K562 (cell line): ENCODE results near the gene MAP2. TPM values are rescaled to one million over a fixed set of nuclear protein-coding genes. Genes with fewer than 3 reads are reported as not detected.

Experiments
- ATAC-seq: fragments of 200-7000 bp; cut with Tn5 transposase; 3 replicates; pipeline ENCODE4 v1.9.1; 2020; ENCODE audit warnings: moderate library complexity
- BruUV-seq: library from RNA; stranded (reverse); fragments of 400-500 nt; replicated peaks from 2 replicates; lab custom pipeline; 2021; lab: Mats Ljungman, UMichigan
- CTCF ChIA-PET: fragments of 300-600 bp; formaldehyde crosslinking; extraction: SDS; loops from one replicate; lab custom pipeline; 2021; ENCODE audit warnings: low intra/inter-chr PET ratio; lab: Yijun Ruan, JAX
- POLR2A ChIA-PET: fragments of 300-600, 350-650 bp; sonication (Branson Sonifier 250); formaldehyde crosslinking; extraction: SDS; loops from one replicate; lab custom pipeline; 2021; ENCODE audit warnings: antibody characterized with exemption, inconsistent platforms; lab: Yijun Ruan, JAX
- DNase-seq, 4 experiments: peaks; one replicate each; pipeline versions ENCODE4 v3.0.0 to v3.0.0-alpha.2; 2011 to 2018; ENCODE audit warnings: low spot score in 3 of 4, mixed read lengths in 3 of 4; ENCODE audit errors: extremely low read depth in 1 of 4
- FAIRE-seq: peaks from 2 replicates; lab custom pipeline; 2011; peaks lifted over from hg19 to GRCh38; lab: Jason Lieb, UNC
- H2AFZ ChIP-seq: 2 replicates; pipeline ENCODE4 v1.6.0; 2011; ENCODE audit warnings: low read depth, low read length, control low read depth, inconsistent platforms
- H3K27ac ChIP-seq: fragments of 200-600 bp; 3 replicates; pipeline ENCODE4 v1.8.0; 2011; ENCODE audit warnings: low read depth, mild to moderate bottlenecking, control low read depth, inconsistent platforms, low read length, moderate library complexity, mixed read lengths; ENCODE audit errors: extremely low read depth
- H3K27me3 ChIP-seq, 2 experiments: fragments of 300-600 bp in 1 of 2; 2 replicates in 1 of 2; 3 replicates in 1 of 2; pipeline versions ENCODE4 v1.6.0 to v1.8.0; 2011; ENCODE audit warnings: inconsistent platforms in 2 of 2, low read length in 2 of 2, mild to moderate bottlenecking in 1 of 2, mixed read lengths in 1 of 2, moderate library complexity in 1 of 2; ENCODE audit not compliant: control insufficient read depth in 2 of 2, insufficient read depth in 2 of 2
- H3K36me3 ChIP-seq: fragments of 300-600 bp; 3 replicates; pipeline ENCODE4 v1.8.0; 2011; ENCODE audit warnings: mild to moderate bottlenecking, low read length, inconsistent platforms; ENCODE audit not compliant: control insufficient read depth, insufficient read depth
- H3K4me1 ChIP-seq, 2 experiments: fragments of 200-600 bp in 1 of 2; replicated peaks in 1 of 2; 2 replicates in 1 of 2; 3 replicates in 1 of 2; pipeline versions ENCODE4 v1.5.1 to v1.8.0; 2011; ENCODE audit warnings: inconsistent platforms in 2 of 2, low read length in 2 of 2, mild to moderate bottlenecking in 1 of 2, mixed read lengths in 1 of 2, moderate library complexity in 1 of 2; ENCODE audit not compliant: control insufficient read depth in 2 of 2, insufficient read depth in 2 of 2
- H3K4me2 ChIP-seq: 2 replicates; pipeline ENCODE4 v1.6.1; 2011; ENCODE audit warnings: low read length, control low read depth, inconsistent platforms, mixed read lengths; ENCODE audit not compliant: insufficient read depth
- H3K4me3 ChIP-seq: fragments of 200-600 bp; sonication (generic), shearing (Covaris generic); 2 replicates; pipeline ENCODE4 v1.5.1; 2016; ENCODE audit warnings: control low read depth, inconsistent platforms
- H3K79me2 ChIP-seq: fragments of 200-600 bp; 3 replicates; pipeline ENCODE4 v1.8.0; 2011; ENCODE audit warnings: low read length, inconsistent platforms; ENCODE audit not compliant: control insufficient read depth, insufficient read depth
- H3K9ac ChIP-seq, 2 experiments: 2 replicates each; pipeline versions ENCODE4 v1.6.0 to v1.6.1; 2011; ENCODE audit warnings: low read depth in 2 of 2, low read length in 2 of 2, control low read depth in 1 of 2, inconsistent platforms in 1 of 2, mild to moderate bottlenecking in 1 of 2, mixed read lengths in 1 of 2; ENCODE audit not compliant: insufficient read depth in 1 of 2
- H3K9me1 ChIP-seq: one replicate; pipeline ENCODE4 v1.6.0; 2011; ENCODE audit warnings: inconsistent platforms, mild to moderate bottlenecking, low read length, moderate library complexity; ENCODE audit not compliant: control insufficient read depth, insufficient read depth
- H3K9me3 ChIP-seq: replicated peaks from 2 replicates; pipeline ENCODE4 v1.5.1; 2011; ENCODE audit warnings: low read depth, low read length, inconsistent platforms; ENCODE audit not compliant: control insufficient read depth, insufficient read depth
- H4K20me1 ChIP-seq: replicated peaks from 2 replicates; pipeline ENCODE4 v1.6.1; 2011; ENCODE audit warnings: low read length, inconsistent platforms, mixed read lengths; ENCODE audit not compliant: control insufficient read depth, insufficient read depth
- BCOR ChIP-seq: fragments of 450-650 bp; IDR thresholded peaks from 2 replicates; pipeline ENCODE4 v1.6.1; 2016
- L3MBTL2 ChIP-seq: fragments of 450-650 bp; IDR thresholded peaks from 2 replicates; pipeline ENCODE4 v1.6.1; 2016; ENCODE audit warnings: mild to moderate bottlenecking, moderate library complexity
- MCM7 ChIP-seq, 2 experiments: fragments of 450-650 bp; IDR thresholded peaks; 2 replicates each; pipeline ENCODE4 v1.6.1; 2016 to 2018
- PHTF2 ChIP-seq: fragments of 250-450 bp; sonication (Bioruptor Pico); IDR thresholded peaks from 2 replicates; pipeline ENCODE4 v1.5.0; 2021; ENCODE audit warnings: mild to moderate bottlenecking
- PRPF4 ChIP-seq: fragments of 200-400 bp; formaldehyde crosslinking; IDR thresholded peaks from one replicate; pipeline ENCODE4 v1.6.1; 2017; ENCODE audit warnings: low read length, low read depth, mild to moderate bottlenecking; ENCODE audit not compliant: insufficient read depth, poor library complexity, severe bottlenecking
- TBL1XR1 ChIP-seq, 2 experiments: IDR thresholded peaks; 2 replicates each; pipeline ENCODE4 v1.6.1; 2012; ENCODE audit warnings: improper control_type of control experiment in 2 of 2, low read length in 2 of 2, mild to moderate bottlenecking in 1 of 2
- ZFPM2 ChIP-seq: fragments of 250-450 bp; sonication (Bioruptor Pico); IDR thresholded peaks from 2 replicates; pipeline ENCODE4 v1.5.1; 2022; ENCODE audit warnings: mild to moderate bottlenecking
- ZNF197 ChIP-seq: fragments of 200-800 bp; sonication (Bioruptor generic); IDR thresholded peaks from 2 replicates; pipeline ENCODE4 v1.6.1; 2016; ENCODE audit warnings: low read depth, missing genetic modification characterization, missing compliant biosample characterization
- WGBS: fragments of 100-300 bp; shearing (Covaris generic); methylation state at CpG from one replicate; pipeline ENCODE4 v1.1.6; 2016; ENCODE audit warnings: low coverage, mixed read lengths; ENCODE audit not compliant: insufficient coverage; ENCODE audit errors: missing lambda C conversion rate; 5-methylcytosine and 5-hydroxymethylcytosine counted together
- in situ Hi-C: fragments of 300-500 bp; cut with MboI; formaldehyde crosslinking; loops from 4 replicates; pipeline ENCODE4 v1.15.0; 2018; ENCODE audit warnings: inconsistent platforms, mixed read lengths
- intact Hi-C: fragments of 100-400 bp; cut with micrococcal nuclease; formaldehyde crosslinking; loops from 2 replicates; pipeline ENCODE4 v1.14.2; 2022
- polyA plus RNA-seq, 8 experiments: library from polyadenylated mRNA; depleted of rRNA in 4 of 8; stranded (reverse) in 5 of 8; unstranded in 3 of 8; fragments of >200 nt; fragmentation: Nextera tagmentation in 2 of 8; fragmentation: Illumina TruSeq in 1 of 8; extraction: Ambion mirVana in 2 of 8; extraction: Trizol in 1 of 8; gene quantifications; 2 replicates each; pipeline versions ENCODE4 v1.2.1 to v1.2.3, GENCODE V29; 2011 to 2014; ENCODE audit warnings: inconsistent platforms in 1 of 8, missing spikeins in 1 of 8
- total RNA-seq, 7 experiments: library from RNA; depleted of rRNA in 6 of 7; stranded (reverse); fragments of >200 nt in 6 of 7; fragmentation: Illumina TruSeq in 2 of 7; extraction: Trizol in 2 of 7; gene quantifications; 2 replicates each; pipeline versions ENCODE4 v1.2.1 to v1.2.3, GENCODE V29; 2011 to 2021; ENCODE audit warnings: low replicate concordance in 1 of 7

Gene MAP2
- total and polyA plus RNA-seq, 9 of the 15 experiments (the other 6 are each of a cell fraction or from before 2014, with no cell fraction given) = 0.13 TPM; not detected in 8

DNA sequence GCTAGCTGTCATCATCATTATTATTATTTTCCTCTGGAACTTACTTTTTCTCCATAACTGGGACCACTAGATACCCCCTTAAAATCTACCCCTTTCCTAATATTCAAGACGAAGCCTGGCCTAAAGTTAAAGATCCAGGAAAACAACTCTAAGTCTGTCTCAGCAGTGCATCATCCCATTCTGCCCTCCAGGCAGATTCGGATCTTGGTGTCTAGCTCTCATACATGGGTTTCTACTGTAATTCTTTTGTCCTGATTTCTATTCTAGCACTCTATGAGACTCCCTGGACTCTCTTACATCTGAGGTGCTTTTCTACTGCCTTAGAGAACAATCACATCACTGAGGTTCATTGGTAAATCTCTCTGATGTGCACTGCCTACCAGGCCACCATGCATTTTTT is 35.5 kb downstream of the MAP2 start:
- ATAC-seq (no peak), DNase-seq (no peak), FAIRE-seq (no peak)
- H3K4me3 ChIP-seq = no peak overlapping the region
- no peak overlapping the region for H3K27ac ChIP-seq
- H3K27me3 ChIP-seq = no peaks in the 10 kb centered on the region
- in situ Hi-C loops = no loop called here
- WGBS = 0% methylated on average over 2 of the region's 2 CpGs
- POLR2A ChIA-PET = no interaction called here
- no peak overlapping the region for H3K4me2 ChIP-seq
- intact Hi-C loops = no loop called here
- no peak overlapping the region for H3K9ac ChIP-seq
- no peaks in the 10 kb centered on the region for H3K9me3 ChIP-seq
- no peaks in the 10 kb centered on the region for H3K79me2 ChIP-seq
- no TSS peak for BruUV-seq
- no peak for TF ChIP-seq TBL1XR1 (IDR thresholded peaks at IDR 0.05; ENCODE audit: low read length in 2 of 2)
- TF ChIP-seq PRPF4 = no peak
- no peak for TF ChIP-seq L3MBTL2
- TF ChIP-seq ZFPM2 (CRISPR knock-in tag) = no peak
- TF ChIP-seq PHTF2 (CRISPR knock-in tag) = no peak
- TF ChIP-seq ZNF197 (CRISPR knock-in tag) = no peak
- no peak for TF ChIP-seq MCM7 (IDR thresholded peaks at IDR 0.05)
- no peak for TF ChIP-seq BCOR
- no peaks in the 10 kb centered on the region for H3K36me3 ChIP-seq
- H2AFZ ChIP-seq = no peak overlapping the region
- H3K4me1 ChIP-seq = no peaks in the 10 kb centered on the region
- no peaks in the 10 kb centered on the region for H4K20me1 ChIP-seq
- CTCF ChIA-PET = no interaction called here
- no peaks in the 10 kb centered on the region for H3K9me1 ChIP-seq
